CD14-positive monocyte (primary cell): ENCODE results near the gene EMC6. TPM values are rescaled to one million over a fixed set of nuclear protein-coding genes. Genes with fewer than 3 reads are reported as not detected.

Experiments used
- DNase-seq, 3 donors: peaks; one replicate each; pipeline ENCODE4 v3.0.0-alpha.2; 2011 to 2022
- H2AFZ ChIP-seq: 2 replicates; pipeline ENCODE4 v1.6.0; 2012; ENCODE audit warnings: mild to moderate bottlenecking, low read depth, low read length, inconsistent platforms; ENCODE audit not compliant: insufficient read depth, poor library complexity, severe bottlenecking
- H3K27ac ChIP-seq, 2 donors: 1 replicate in 1 of 2; 2 replicates in 1 of 2; pipeline ENCODE4 v1.5.1; 2012 to 2013; ENCODE audit warnings: low read length in 2 of 2, control low read depth in 1 of 2, inconsistent platforms in 1 of 2, low read depth in 1 of 2, mild to moderate bottlenecking in 1 of 2
- H3K27me3 ChIP-seq, 2 donors: one replicate each; pipeline versions ENCODE4 v1.6.0 to v1.6.1; 2011 to 2013; ENCODE audit warnings: low read length in 2 of 2; ENCODE audit not compliant: control insufficient read depth in 2 of 2, insufficient read depth in 2 of 2
- H3K36me3 ChIP-seq, 2 donors: replicated peaks in 1 of 2; 1 replicate in 1 of 2; 2 replicates in 1 of 2; pipeline versions ENCODE4 v1.5.1 to v1.6.1; 2012 to 2013; ENCODE audit warnings: low read length in 2 of 2, control low read depth in 1 of 2, inconsistent platforms in 1 of 2, mild to moderate bottlenecking in 1 of 2; ENCODE audit not compliant: insufficient read depth in 2 of 2, control insufficient read depth in 1 of 2
- H3K4me1 ChIP-seq, 2 donors: 1 replicate in 1 of 2; 2 replicates in 1 of 2; pipeline versions ENCODE4 v1.5.1 to v1.6.1; 2012 to 2013; ENCODE audit warnings: low read length in 2 of 2, control low read depth in 1 of 2, inconsistent platforms in 1 of 2, mild to moderate bottlenecking in 1 of 2, moderate library complexity in 1 of 2; ENCODE audit not compliant: insufficient read depth in 2 of 2, control insufficient read depth in 1 of 2
- H3K4me2 ChIP-seq: replicated peaks from 2 replicates; pipeline ENCODE3; 2012; ENCODE audit warnings: low read length, moderate library complexity, mild to moderate bottlenecking; ENCODE audit not compliant: poor library complexity, severe bottlenecking; ENCODE audit errors: extremely low read depth
- H3K4me3 ChIP-seq, 3 experiments: fragments of 200-600 bp in 1 of 3; sonication (generic) in 1 of 3; replicated peaks in 1 of 3; 1 replicate in 2 of 3; 2 replicates in 1 of 3; pipeline ENCODE4 v1.5.1; 2011 to 2013; ENCODE audit warnings: low read length in 3 of 3, mild to moderate bottlenecking in 3 of 3, control low read depth in 2 of 3, low read depth in 2 of 3, inconsistent platforms in 1 of 3, moderate library complexity in 1 of 3
- H3K79me2 ChIP-seq: 2 replicates; pipeline ENCODE4 v1.6.0; 2012; ENCODE audit warnings: mild to moderate bottlenecking, control low read depth, inconsistent platforms, low read length, moderate library complexity; ENCODE audit not compliant: insufficient read depth
- H3K9ac ChIP-seq: 2 replicates; pipeline ENCODE4 v1.6.0; 2017; ENCODE audit warnings: low read length, mild to moderate bottlenecking; ENCODE audit not compliant: insufficient read depth, poor library complexity, severe bottlenecking
- H3K9me3 ChIP-seq, 2 donors: replicated peaks in 1 of 2; 1 replicate in 1 of 2; 2 replicates in 1 of 2; pipeline versions ENCODE4 v1.5.1 to v1.6.1; 2012 to 2013; ENCODE audit warnings: low read length in 2 of 2, control low read depth in 1 of 2; ENCODE audit not compliant: control insufficient read depth in 1 of 2, insufficient read depth in 1 of 2
- H4K20me1 ChIP-seq: 2 replicates; pipeline ENCODE4 v1.6.0; 2012; ENCODE audit warnings: mild to moderate bottlenecking, low read length, control low read depth, moderate library complexity; ENCODE audit not compliant: insufficient read depth
- H3K27ac Mint-ChIP-seq, 7 donors: one replicate each; pipeline ENCODE4 v1.8.0; 2020; ENCODE audit warnings: mild to moderate bottlenecking in 7 of 7, mixed read lengths in 7 of 7, moderate library complexity in 6 of 7, inconsistent platforms in 2 of 7
- H3K27me3 Mint-ChIP-seq, 3 donors: one replicate each; pipeline ENCODE4 v1.8.0; 2021 to 2022; ENCODE audit warnings: low read depth in 3 of 3, mild to moderate bottlenecking in 3 of 3, mixed read lengths in 3 of 3, moderate library complexity in 3 of 3, inconsistent platforms in 1 of 3
- H3K36me3 Mint-ChIP-seq, 2 donors: one replicate each; pipeline ENCODE4 v1.8.0; 2020; ENCODE audit warnings: mixed read lengths in 2 of 2, inconsistent platforms in 1 of 2, mild to moderate bottlenecking in 1 of 2
- H3K4me1 Mint-ChIP-seq: one replicate; pipeline ENCODE4 v1.8.0; 2020; ENCODE audit warnings: mild to moderate bottlenecking, mixed read lengths
- H3K4me3 Mint-ChIP-seq, 2 donors: one replicate each; pipeline ENCODE4 v1.8.0; 2020; ENCODE audit warnings: mild to moderate bottlenecking in 2 of 2, mixed read lengths in 2 of 2, moderate library complexity in 1 of 2
- H3K9me3 Mint-ChIP-seq, 7 donors: one replicate each; pipeline ENCODE4 v1.8.0; 2020 to 2022; ENCODE audit warnings: mixed read lengths in 7 of 7, mild to moderate bottlenecking in 6 of 7, moderate library complexity in 6 of 7, inconsistent platforms in 2 of 7
- WGBS: methylation state at CpG from one replicate; pipeline ENCODE4 v1.1.5; 2013; ENCODE audit warnings: missing lambda C conversion rate; ENCODE audit not compliant: insufficient coverage; 5-methylcytosine and 5-hydroxymethylcytosine counted together
- intact Hi-C, 2 donors: fragments of 100-400 bp; cut with micrococcal nuclease; formaldehyde crosslinking; loops; one replicate each; pipeline versions ENCODE4 v1.15.0 to v1.15.1; 2023
- polyA plus RNA-seq, 3 donors: library from polyadenylated mRNA; depleted of rRNA in 1 of 3; unstranded in 2 of 3; stranded (reverse) in 1 of 3; fragments of 300-500 nt in 2 of 3; fragments of >200 nt in 1 of 3; fragmentation: Illumina TruSeq in 2 of 3; gene quantifications; 1 replicate in 2 of 3; 2 replicates in 1 of 3; pipeline ENCODE4 v1.2.3, GENCODE V29; 2012 to 2021
- TF ChIP-seq, protein P1 (sequence below): fragments of 200-600 bp; IDR thresholded peaks from one replicate; pipeline ENCODE4 v1.8.0; 2022; ENCODE audit warnings: antibody characterized with exemption, mild to moderate bottlenecking

The EMC6 gene
- polyA plus RNA-seq, 3 donors, result 24.4 to 118 (median 105) TPM

DNA sequence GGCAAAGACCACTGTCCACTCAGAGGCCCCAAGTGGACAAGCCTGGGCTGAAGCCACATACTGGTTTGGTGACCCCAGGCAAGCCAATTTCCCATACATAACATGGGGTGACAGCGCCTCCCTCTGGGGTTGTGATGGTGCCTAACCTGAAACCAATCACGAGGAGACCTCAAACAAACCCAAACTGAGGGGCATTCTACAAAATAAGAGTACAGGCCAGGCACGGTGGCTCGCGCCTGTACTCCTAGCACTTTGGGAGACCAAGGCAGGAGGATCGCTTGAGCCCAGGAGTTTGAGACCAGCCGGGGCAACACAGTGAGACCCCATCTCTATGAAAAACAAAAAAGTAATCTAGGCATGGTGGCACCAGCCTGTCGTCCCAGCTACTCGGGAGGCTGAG lies 23.7 kb downstream of the EMC6 start:
- intact Hi-C loops, result no loop called here
- Histone ChIP-seq H4K20me1 (no peaks in the 10 kb centered on the region), H3K4me1 (peaks cover 16 to 23% of the 10 kb centered on the region in 2 donors), H3K4me3 (no peak overlapping the region), H3K79me2 (no peaks in the 10 kb centered on the region), H3K9ac (no peak overlapping the region), H3K27ac (no peak overlapping the region), H2AFZ (no peak overlapping the region), H3K27me3 (peaks cover 0 to 15% of the 10 kb centered on the region in 2 donors), H3K36me3 (no peaks in the 10 kb centered on the region), H3K9me3 (no peaks in the 10 kb centered on the region), H3K4me2 (no peak overlapping the region)
- H3K9me3 Mint-ChIP-seq, result peaks cover 0 to 6% (median 0%) of the 10 kb centered on the region in 7 donors
- peak overlapping the region in 1 of 7 donors; percentile 25 for H3K27ac Mint-ChIP-seq
- H3K27me3 Mint-ChIP-seq, result peaks cover 9 to 31% (median 26%) of the 10 kb centered on the region in 3 donors
- TF ChIP-seq, protein P1, sequence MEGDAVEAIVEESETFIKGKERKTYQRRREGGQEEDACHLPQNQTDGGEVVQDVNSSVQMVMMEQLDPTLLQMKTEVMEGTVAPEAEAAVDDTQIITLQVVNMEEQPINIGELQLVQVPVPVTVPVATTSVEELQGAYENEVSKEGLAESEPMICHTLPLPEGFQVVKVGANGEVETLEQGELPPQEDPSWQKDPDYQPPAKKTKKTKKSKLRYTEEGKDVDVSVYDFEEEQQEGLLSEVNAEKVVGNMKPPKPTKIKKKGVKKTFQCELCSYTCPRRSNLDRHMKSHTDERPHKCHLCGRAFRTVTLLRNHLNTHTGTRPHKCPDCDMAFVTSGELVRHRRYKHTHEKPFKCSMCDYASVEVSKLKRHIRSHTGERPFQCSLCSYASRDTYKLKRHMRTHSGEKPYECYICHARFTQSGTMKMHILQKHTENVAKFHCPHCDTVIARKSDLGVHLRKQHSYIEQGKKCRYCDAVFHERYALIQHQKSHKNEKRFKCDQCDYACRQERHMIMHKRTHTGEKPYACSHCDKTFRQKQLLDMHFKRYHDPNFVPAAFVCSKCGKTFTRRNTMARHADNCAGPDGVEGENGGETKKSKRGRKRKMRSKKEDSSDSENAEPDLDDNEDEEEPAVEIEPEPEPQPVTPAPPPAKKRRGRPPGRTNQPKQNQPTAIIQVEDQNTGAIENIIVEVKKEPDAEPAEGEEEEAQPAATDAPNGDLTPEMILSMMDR, result no peak
- DNase-seq, result no peak
- peaks cover 21% of the 10 kb centered on the region for H3K4me1 Mint-ChIP-seq
- H3K36me3 Mint-ChIP-seq, result peaks cover 0 to 1% of the 10 kb centered on the region in 2 donors
- peak overlapping the region in 1 of 2 donors; percentile 15 for H3K4me3 Mint-ChIP-seq
- 98% methylated on average over 8 of the region's 9 CpGs for WGBS

DNA sequence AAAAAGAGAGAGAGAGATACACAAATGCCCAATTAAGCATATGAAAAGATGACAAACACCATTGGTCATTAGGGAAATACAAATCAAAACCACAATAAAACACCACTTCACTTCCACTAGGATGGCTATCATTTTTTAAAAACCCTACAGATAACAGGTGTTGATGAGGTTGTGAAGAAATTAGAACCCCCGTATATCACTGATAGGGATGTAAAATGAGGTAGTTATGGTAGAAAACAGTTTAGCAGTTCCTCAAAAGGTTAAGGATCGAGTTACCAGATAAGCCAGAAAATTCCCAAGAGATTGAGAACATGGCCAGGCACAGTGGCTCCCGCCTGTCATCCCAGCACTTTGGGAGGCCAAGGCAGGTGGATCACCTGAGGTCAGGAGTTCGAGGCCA lies 24.5 kb downstream of the EMC6 start:
- H3K36me3 Mint-ChIP-seq, result peaks cover 0 to 1% of the 10 kb centered on the region in 2 donors
- H3K27me3 Mint-ChIP-seq, result peaks cover 12 to 31% (median 29%) of the 10 kb centered on the region in 3 donors
- no peak overlapping the region for H3K27ac Mint-ChIP-seq
- Histone ChIP-seq H4K20me1 (no peaks in the 10 kb centered on the region), H3K27ac (no peak overlapping the region), H3K36me3 (no peaks in the 10 kb centered on the region), H3K79me2 (no peaks in the 10 kb centered on the region), H3K9ac (no peak overlapping the region), H3K9me3 (peaks cover 0 to 6% of the 10 kb centered on the region in 2 donors), H3K4me2 (no peak overlapping the region), H3K27me3 (peaks cover 0 to 15% of the 10 kb centered on the region in 2 donors), H2AFZ (no peak overlapping the region), H3K4me3 (no peak overlapping the region), H3K4me1 (peaks cover 16 to 23% of the 10 kb centered on the region in 2 donors)
- TF ChIP-seq, protein P1, result no peak
- peaks cover 21% of the 10 kb centered on the region for H3K4me1 Mint-ChIP-seq
- 100% methylated on average over 2 of the region's 4 CpGs for WGBS
- no peak overlapping the region for H3K4me3 Mint-ChIP-seq
- H3K9me3 Mint-ChIP-seq, result peaks cover 0 to 12% (median 5%) of the 10 kb centered on the region in 7 donors
- intact Hi-C loops, result no loop called here
- no peak for DNase-seq
